HepG2 (cell line): ENCODE data around the gene FBXO33. TPM values are rescaled to one million over a fixed set of nuclear protein-coding genes. Genes with fewer than 3 reads are reported as not detected.

Source experiments
- ATAC-seq: fragments of 200-7000 bp; cut with Tn5 transposase; 3 replicates; pipeline ENCODE4 v1.9.1; 2020; ENCODE audit warnings: mild to moderate bottlenecking, moderate library complexity
- BruUV-seq: library from RNA; stranded (reverse); fragments of 400-500 nt; replicated peaks from 2 replicates; lab custom pipeline; 2021; lab: Mats Ljungman, UMichigan
- CTCF ChIA-PET: fragments of 300-600 bp; formaldehyde crosslinking; extraction: SDS; loops from one replicate; lab custom pipeline; 2021; ENCODE audit warnings: low total read pairs, inconsistent platforms, low intra/inter-chr PET ratio; lab: Yijun Ruan, JAX
- POLR2A ChIA-PET: fragments of 350-600 bp; sonication (Branson Sonifier 250); formaldehyde crosslinking; loops from one replicate; lab custom pipeline; 2020; ENCODE audit warnings: antibody characterized with exemption, inconsistent platforms; lab: Yijun Ruan, JAX
- DNase-seq: peaks from one replicate; pipeline ENCODE4 v3.0.0-alpha.2; 2015; ENCODE audit warnings: low spot score
- FAIRE-seq: peaks from 3 replicates; lab custom pipeline; 2011; peaks lifted over from hg19 to GRCh38; lab: Jason Lieb, UNC
- H2AFZ ChIP-seq: one replicate; pipeline ENCODE4 v1.6.1; 2011; ENCODE audit warnings: low read length, inconsistent platforms
- H3K27ac ChIP-seq: fragments of 300-600 bp; 3 replicates; pipeline ENCODE4 v1.8.0; 2011; ENCODE audit warnings: mixed run types, mild to moderate bottlenecking, mixed read lengths, low read length, inconsistent platforms; ENCODE audit not compliant: insufficient read depth; ENCODE audit errors: extremely low read length
- H3K27me3 ChIP-seq, 2 experiments: fragments of 200-600 bp in 1 of 2; 2 replicates in 1 of 2; 3 replicates in 1 of 2; pipeline versions ENCODE4 v1.6.0 to v1.8.0; 2011; ENCODE audit warnings: low read length in 2 of 2, mild to moderate bottlenecking in 2 of 2, moderate library complexity in 2 of 2, inconsistent platforms in 1 of 2; ENCODE audit not compliant: insufficient read depth in 2 of 2, control insufficient read depth in 1 of 2
- H3K36me3 ChIP-seq, 2 experiments: fragments of 200-600 bp in 1 of 2; replicated peaks in 1 of 2; 2 replicates in 1 of 2; 3 replicates in 1 of 2; pipeline versions ENCODE4 v1.5.1 to v1.8.0; 2011; ENCODE audit warnings: low read length in 2 of 2, inconsistent platforms in 1 of 2; ENCODE audit not compliant: insufficient read depth in 2 of 2, control insufficient read depth in 1 of 2
- H3K4me1 ChIP-seq: 2 replicates; pipeline ENCODE4 v1.5.1; 2012; ENCODE audit warnings: low read length, inconsistent platforms; ENCODE audit not compliant: insufficient read depth
- H3K4me2 ChIP-seq: 2 replicates; pipeline ENCODE4 v1.6.0; 2011; ENCODE audit warnings: low read depth, low read length, inconsistent platforms
- H3K4me3 ChIP-seq, 3 experiments: fragments of 200-600 bp in 1 of 3; sonication (generic), shearing (Covaris generic) in 1 of 3; replicated peaks in 1 of 3; 2 replicates each; pipeline ENCODE4 v1.5.1; 2011 to 2016; ENCODE audit warnings: low read length in 3 of 3, inconsistent platforms in 2 of 3, low read depth in 2 of 3, mild to moderate bottlenecking in 2 of 3, control low read depth in 1 of 3, mixed read lengths in 1 of 3; ENCODE audit not compliant: insufficient read depth in 1 of 3
- H3K79me2 ChIP-seq: one replicate; pipeline ENCODE4 v1.6.1; 2011; ENCODE audit warnings: low read length, inconsistent platforms; ENCODE audit not compliant: insufficient read depth
- H3K9ac ChIP-seq: 2 replicates; pipeline ENCODE4 v1.6.0; 2011; ENCODE audit warnings: mild to moderate bottlenecking, low read depth, low read length, inconsistent platforms; ENCODE audit not compliant: insufficient read depth
- H3K9me3 ChIP-seq: 2 replicates; pipeline ENCODE4 v1.5.1; 2012; ENCODE audit warnings: mild to moderate bottlenecking, low read length
- H4K20me1 ChIP-seq: 2 replicates; pipeline ENCODE4 v1.6.0; 2011; ENCODE audit warnings: inconsistent platforms, mild to moderate bottlenecking, low read length, moderate library complexity; ENCODE audit not compliant: insufficient read depth
- BHLHE40 ChIP-seq: IDR thresholded peaks from 2 replicates; pipeline ENCODE4 v1.6.1; 2011; ENCODE audit warnings: low read length, improper control_type of control experiment
- CEBPG ChIP-seq: IDR thresholded peaks from 2 replicates; pipeline ENCODE4 v1.6.1; 2016
- FOXA3 ChIP-seq: IDR thresholded peaks from 2 replicates; pipeline ENCODE4 v1.6.1; 2016; ENCODE audit warnings: missing genetic modification reagents, missing compliant biosample characterization
- GLI4 ChIP-seq: sonication (generic); formaldehyde crosslinking; IDR thresholded peaks from 2 replicates; pipeline ENCODE4 v1.5.1; 2020; ENCODE audit warnings: missing genetic modification reagents, mild to moderate bottlenecking, moderate library complexity, borderline replicate concordance
- WIZ ChIP-seq: sonication (generic); formaldehyde crosslinking; IDR thresholded peaks from 2 replicates; pipeline ENCODE4 v1.5.1; 2020; ENCODE audit warnings: mild to moderate bottlenecking, missing genetic modification reagents
- ZNF446 ChIP-seq: sonication (generic); formaldehyde crosslinking; IDR thresholded peaks from 2 replicates; pipeline ENCODE4 v1.5.0; 2020; ENCODE audit warnings: mild to moderate bottlenecking, missing genetic modification reagents
- WGBS: methylation state at CpG from one replicate; pipeline ENCODE4 v1.1.6; 2017; ENCODE audit warnings: low lambda C conversion rate; 5-methylcytosine and 5-hydroxymethylcytosine counted together
- in situ Hi-C: cut with HindIII; loops from 2 replicates; pipeline ENCODE4 v1.10.0; 2017; ENCODE audit warnings: low pct_unique_long_range_greater_than_20kb; ENCODE audit not compliant: extremely low pct_ligation_motif_present
- intact Hi-C: fragments of 100-400 bp; cut with micrococcal nuclease; formaldehyde crosslinking; loops from one replicate; pipeline ENCODE4 v1.10.0; 2022; ENCODE audit not compliant: unreplicated experiment
- polyA plus RNA-seq, 8 experiments: library from polyadenylated mRNA; depleted of rRNA in 3 of 8; stranded (reverse) in 7 of 8; unstranded in 1 of 8; fragments of >200 nt; fragmentation: Illumina TruSeq in 4 of 8; extraction: Trizol in 4 of 8; gene quantifications; 2 replicates each; pipeline versions ENCODE4 v1.2.1 to v1.2.3, GENCODE V29; 2011 to 2016; ENCODE audit warnings: low read depth in 4 of 8, missing spikeins in 1 of 8, mixed read lengths in 1 of 8; ENCODE audit not compliant: insufficient read depth in 1 of 8
- total RNA-seq, 5 experiments: library from RNA; depleted of rRNA; stranded (reverse); fragments of >200 nt; fragmentation: Illumina TruSeq; extraction: Trizol; gene quantifications; 2 replicates each; pipeline ENCODE4 v1.2.3, GENCODE V29; 2016; ENCODE audit warnings: low read depth in 1 of 5
- TF ChIP-seq, protein P1 (sequence below): sonication (generic); formaldehyde crosslinking; IDR thresholded peaks from 2 replicates; pipeline ENCODE4 v1.4.0; 2020; ENCODE audit warnings: mild to moderate bottlenecking, missing genetic modification reagents, borderline replicate concordance
- TF ChIP-seq, protein P2 (sequence below): sonication (generic); formaldehyde crosslinking; conservative IDR thresholded peaks from 2 replicates; pipeline ENCODE4 v1.8.0; 2022; ENCODE audit warnings: missing genetic modification reagents
- TF ChIP-seq, protein P3 (sequence below), 2 experiments: fragments of 450-650 bp in 1 of 2; sonication (generic) in 1 of 2; formaldehyde crosslinking in 1 of 2; IDR thresholded peaks; 2 replicates each; pipeline versions ENCODE4 v1.6.1 to v1.8.0; 2016 to 2022; ENCODE audit warnings: antibody characterized with exemption in 1 of 2, mild to moderate bottlenecking in 1 of 2, missing genetic modification reagents in 1 of 2

Gene FBXO33
- total and polyA plus RNA-seq, 2 of the 13 experiments (the other 11 are each of a cell fraction or from before 2014, with no cell fraction given), result 15.5 to 16.9 TPM

DNA sequence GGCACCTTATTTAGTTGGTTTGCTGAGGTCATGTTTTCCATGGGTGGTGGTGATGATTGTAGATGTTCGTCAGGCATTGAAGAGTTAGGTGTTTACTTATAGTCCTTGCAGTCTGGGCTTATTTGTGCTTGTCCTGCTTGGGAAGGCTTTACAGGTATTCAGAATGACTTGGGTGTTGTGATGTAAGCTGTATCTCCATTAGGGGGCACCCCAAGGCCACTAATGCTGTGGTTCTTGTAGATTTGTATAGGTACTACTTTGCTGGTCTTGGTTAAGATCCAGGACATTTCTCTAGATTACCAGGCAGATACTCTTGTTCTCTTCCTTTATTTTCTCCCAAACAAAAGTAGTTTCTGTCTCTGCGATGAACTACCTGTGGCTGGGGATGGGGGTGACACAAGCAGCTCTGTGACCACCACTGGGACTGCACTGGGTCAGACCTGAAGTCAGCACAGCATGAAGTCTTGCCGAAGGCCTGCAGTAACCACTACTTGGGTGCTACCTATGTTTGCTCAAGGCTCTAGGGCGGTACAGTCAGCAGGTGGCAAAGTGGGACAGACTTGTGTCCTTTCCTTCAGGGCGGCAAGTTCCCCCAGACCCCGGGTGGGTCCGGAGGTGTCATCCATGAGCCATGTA, 35.8 kb upstream of the FBXO33 start:
- H3K4me1 ChIP-seq, result peaks cover 7% of the 10 kb centered on the region; the same call in 1 of the 2 replicates
- no peak overlapping the region for H2AFZ ChIP-seq
- no peak overlapping the region for H3K4me3 ChIP-seq
- in situ Hi-C loops (no loop called here), intact Hi-C loops (loop anchor here (1.0 to 5.0 kb wide), 3 partner anchors 101 to 361 kb away; no protein-coding TSS in a partner anchor)
- POLR2A ChIA-PET, result interaction anchor here (1.8 kb wide), 1 partner anchor 36 kb away, joined by 4 read pairs; the partner anchor contains the start of gene FBXO33
- BruUV-seq, result no TSS peak
- CTCF ChIA-PET, result interaction anchor here (1.4 kb wide), 1 partner anchor 23 kb away, joined by 7 read pairs; no protein-coding TSS in a partner anchor
- no peaks in the 10 kb centered on the region for H3K27me3 ChIP-seq
- H3K79me2 ChIP-seq, result no peaks in the 10 kb centered on the region
- ATAC-seq (peak; percentile 89), DNase-seq (peak; percentile 83), FAIRE-seq (peak; percentile 76)
- no peak overlapping the region for H3K9ac ChIP-seq
- no peaks in the 10 kb centered on the region for H4K20me1 ChIP-seq
- H3K9me3 ChIP-seq, result no peaks in the 10 kb centered on the region
- H3K36me3 ChIP-seq, result no peaks in the 10 kb centered on the region
- no peak overlapping the region for H3K27ac ChIP-seq
- no peak overlapping the region for H3K4me2 ChIP-seq
- 66% methylated on average over 7 of the region's 7 CpGs for WGBS
- 0 out of 2 replicates have a peak, but pooled peaks have one; percentile 9 for TF ChIP-seq GLI4 (CRISPR knock-in tag)
- TF ChIP-seq, protein P1, sequence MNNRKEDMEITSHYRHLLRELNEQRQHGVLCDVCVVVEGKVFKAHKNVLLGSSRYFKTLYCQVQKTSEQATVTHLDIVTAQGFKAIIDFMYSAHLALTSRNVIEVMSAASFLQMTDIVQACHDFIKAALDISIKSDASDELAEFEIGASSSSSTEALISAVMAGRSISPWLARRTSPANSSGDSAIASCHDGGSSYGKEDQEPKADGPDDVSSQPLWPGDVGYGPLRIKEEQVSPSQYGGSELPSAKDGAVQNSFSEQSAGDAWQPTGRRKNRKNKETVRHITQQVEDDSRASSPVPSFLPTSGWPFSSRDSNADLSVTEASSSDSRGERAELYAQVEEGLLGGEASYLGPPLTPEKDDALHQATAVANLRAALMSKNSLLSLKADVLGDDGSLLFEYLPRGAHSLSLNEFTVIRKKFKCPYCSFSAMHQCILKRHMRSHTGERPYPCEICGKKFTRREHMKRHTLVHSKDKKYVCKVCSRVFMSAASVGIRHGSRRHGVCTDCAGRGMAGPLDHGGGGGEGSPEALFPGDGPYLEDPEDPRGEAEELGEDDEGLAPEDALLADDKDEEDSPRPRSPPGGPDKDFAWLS, result no peak
- TF ChIP-seq, protein P2, sequence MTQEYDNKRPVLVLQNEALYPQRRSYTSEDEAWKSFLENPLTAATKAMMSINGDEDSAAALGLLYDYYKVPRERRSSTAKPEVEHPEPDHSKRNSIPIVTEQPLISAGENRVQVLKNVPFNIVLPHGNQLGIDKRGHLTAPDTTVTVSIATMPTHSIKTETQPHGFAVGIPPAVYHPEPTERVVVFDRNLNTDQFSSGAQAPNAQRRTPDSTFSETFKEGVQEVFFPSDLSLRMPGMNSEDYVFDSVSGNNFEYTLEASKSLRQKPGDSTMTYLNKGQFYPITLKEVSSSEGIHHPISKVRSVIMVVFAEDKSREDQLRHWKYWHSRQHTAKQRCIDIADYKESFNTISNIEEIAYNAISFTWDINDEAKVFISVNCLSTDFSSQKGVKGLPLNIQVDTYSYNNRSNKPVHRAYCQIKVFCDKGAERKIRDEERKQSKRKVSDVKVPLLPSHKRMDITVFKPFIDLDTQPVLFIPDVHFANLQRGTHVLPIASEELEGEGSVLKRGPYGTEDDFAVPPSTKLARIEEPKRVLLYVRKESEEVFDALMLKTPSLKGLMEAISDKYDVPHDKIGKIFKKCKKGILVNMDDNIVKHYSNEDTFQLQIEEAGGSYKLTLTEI, result no peak
- peak; percentile 28; the same call in 1 of the 2 replicates for TF ChIP-seq ZNF446
- 0 out of 2 replicates have a peak, but pooled peaks have one; percentile 34 for TF ChIP-seq WIZ (CRISPR knock-in tag)
- TF ChIP-seq BHLHE40, result no peak
- TF ChIP-seq FOXA3, result 0 out of 2 replicates have a peak, but pooled peaks have one; percentile 19
- TF ChIP-seq, protein P3, sequence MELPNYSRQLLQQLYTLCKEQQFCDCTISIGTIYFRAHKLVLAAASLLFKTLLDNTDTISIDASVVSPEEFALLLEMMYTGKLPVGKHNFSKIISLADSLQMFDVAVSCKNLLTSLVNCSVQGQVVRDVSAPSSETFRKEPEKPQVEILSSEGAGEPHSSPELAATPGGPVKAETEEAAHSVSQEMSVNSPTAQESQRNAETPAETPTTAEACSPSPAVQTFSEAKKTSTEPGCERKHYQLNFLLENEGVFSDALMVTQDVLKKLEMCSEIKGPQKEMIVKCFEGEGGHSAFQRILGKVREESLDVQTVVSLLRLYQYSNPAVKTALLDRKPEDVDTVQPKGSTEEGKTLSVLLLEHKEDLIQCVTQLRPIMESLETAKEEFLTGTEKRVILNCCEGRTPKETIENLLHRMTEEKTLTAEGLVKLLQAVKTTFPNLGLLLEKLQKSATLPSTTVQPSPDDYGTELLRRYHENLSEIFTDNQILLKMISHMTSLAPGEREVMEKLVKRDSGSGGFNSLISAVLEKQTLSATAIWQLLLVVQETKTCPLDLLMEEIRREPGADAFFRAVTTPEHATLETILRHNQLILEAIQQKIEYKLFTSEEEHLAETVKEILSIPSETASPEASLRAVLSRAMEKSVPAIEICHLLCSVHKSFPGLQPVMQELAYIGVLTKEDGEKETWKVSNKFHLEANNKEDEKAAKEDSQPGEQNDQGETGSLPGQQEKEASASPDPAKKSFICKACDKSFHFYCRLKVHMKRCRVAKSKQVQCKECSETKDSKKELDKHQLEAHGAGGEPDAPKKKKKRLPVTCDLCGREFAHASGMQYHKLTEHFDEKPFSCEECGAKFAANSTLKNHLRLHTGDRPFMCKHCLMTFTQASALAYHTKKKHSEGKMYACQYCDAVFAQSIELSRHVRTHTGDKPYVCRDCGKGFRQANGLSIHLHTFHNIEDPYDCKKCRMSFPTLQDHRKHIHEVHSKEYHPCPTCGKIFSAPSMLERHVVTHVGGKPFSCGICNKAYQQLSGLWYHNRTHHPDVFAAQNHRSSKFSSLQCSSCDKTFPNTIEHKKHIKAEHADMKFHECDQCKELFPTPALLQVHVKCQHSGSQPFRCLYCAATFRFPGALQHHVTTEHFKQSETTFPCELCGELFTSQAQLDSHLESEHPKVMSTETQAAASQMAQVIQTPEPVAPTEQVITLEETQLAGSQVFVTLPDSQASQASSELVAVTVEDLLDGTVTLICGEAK (IDR thresholded peaks at IDR 0.05), result no peak
- TF ChIP-seq, protein P3 (CRISPR knock-in tag; IDR thresholded peaks at IDR 0.05), result no peak
- 0 out of 2 replicates have a peak, but pooled peaks have one; percentile 27 for TF ChIP-seq CEBPG (CRISPR knock-in tag)
